H9 (cell line): ENCODE data around the gene TRIB2. TPM values are rescaled to one million over a fixed set of nuclear protein-coding genes. Genes with fewer than 3 reads are reported as not detected.

Experiments used
- DNase-seq: peaks from one replicate; pipeline ENCODE4 v3.0.0-alpha.2; 2017
- H2AFZ ChIP-seq: one replicate; pipeline ENCODE4 v1.6.1; 2013; ENCODE audit warnings: mild to moderate bottlenecking, low read length, control low read depth, moderate library complexity
- H2AK5ac ChIP-seq: 2 replicates; pipeline ENCODE4 v1.6.1; 2013; ENCODE audit warnings: low read length, control low read depth, mixed read lengths; ENCODE audit not compliant: insufficient read length
- H2BK120ac ChIP-seq: one replicate; pipeline ENCODE4 v1.6.1; 2013; ENCODE audit warnings: low read depth, mild to moderate bottlenecking, low read length, control low read depth, inconsistent platforms; ENCODE audit not compliant: poor library complexity, severe bottlenecking
- H2BK12ac ChIP-seq: 2 replicates; pipeline ENCODE4 v1.6.1; 2013; ENCODE audit warnings: low read length, control low read depth, mixed read lengths, low read depth; ENCODE audit not compliant: insufficient read length
- H2BK15ac ChIP-seq: 2 replicates; pipeline ENCODE4 v1.6.1; 2013; ENCODE audit warnings: low read depth, low read length, control low read depth
- H2BK20ac ChIP-seq: one replicate; pipeline ENCODE4 v1.6.1; 2013; ENCODE audit warnings: low read depth, mild to moderate bottlenecking, low read length, control low read depth, inconsistent platforms; ENCODE audit not compliant: poor library complexity, severe bottlenecking
- H2BK5ac ChIP-seq: 2 replicates; pipeline ENCODE4 v1.6.1; 2013; ENCODE audit warnings: low read length, control low read depth, mixed read lengths; ENCODE audit not compliant: insufficient read length
- H3K14ac ChIP-seq: 2 replicates; pipeline ENCODE4 v1.6.1; 2013; ENCODE audit warnings: low read length, control low read depth; ENCODE audit not compliant: insufficient read depth
- H3K18ac ChIP-seq: 2 replicates; pipeline ENCODE4 v1.6.1; 2013; ENCODE audit warnings: low read depth, mild to moderate bottlenecking, mixed read lengths, low read length, control low read depth; ENCODE audit not compliant: insufficient read length
- H3K23ac ChIP-seq: 2 replicates; pipeline ENCODE4 v1.6.1; 2013; ENCODE audit warnings: low read length, control low read depth, mixed read lengths, low read depth; ENCODE audit not compliant: insufficient read length
- H3K23me2 ChIP-seq: 2 replicates; pipeline ENCODE4 v1.6.1; 2013; ENCODE audit warnings: low read depth, mild to moderate bottlenecking, mixed read lengths, low read length, control low read depth; ENCODE audit not compliant: insufficient read length, poor library complexity, severe bottlenecking
- H3K27ac ChIP-seq: 2 replicates; pipeline ENCODE4 v1.5.1; 2013; ENCODE audit warnings: low read length, control low read depth, mixed read lengths, low read depth; ENCODE audit not compliant: insufficient read length
- H3K27me3 ChIP-seq: 2 replicates; pipeline ENCODE4 v1.6.1; 2013; ENCODE audit warnings: low read length, control low read depth, inconsistent platforms; ENCODE audit not compliant: insufficient read depth
- H3K4ac ChIP-seq: 2 replicates; pipeline ENCODE4 v1.6.1; 2013; ENCODE audit warnings: low read depth, mild to moderate bottlenecking, control low read depth, inconsistent platforms, low read length, moderate library complexity
- H3K4me1 ChIP-seq: 2 replicates; pipeline ENCODE4 v1.6.1; 2013; ENCODE audit warnings: low read length, control low read depth, inconsistent platforms; ENCODE audit not compliant: insufficient read depth
- H3K4me2 ChIP-seq: 2 replicates; pipeline ENCODE4 v1.6.1; 2013; ENCODE audit warnings: low read length, control low read depth, mixed read lengths; ENCODE audit not compliant: insufficient read length, insufficient read depth
- H3K56ac ChIP-seq: 2 replicates; pipeline ENCODE4 v1.6.1; 2013; ENCODE audit warnings: low read depth, mild to moderate bottlenecking, mixed read lengths, low read length, control low read depth; ENCODE audit not compliant: insufficient read length
- H3K79me1 ChIP-seq: 2 replicates; pipeline ENCODE4 v1.6.1; 2013; ENCODE audit warnings: low read depth, mild to moderate bottlenecking, moderate library complexity, low read length, control low read depth, inconsistent platforms; ENCODE audit not compliant: insufficient read depth, poor library complexity, severe bottlenecking
- H3K79me2 ChIP-seq: 2 replicates; pipeline ENCODE4 v1.6.1; 2013; ENCODE audit warnings: low read length, control low read depth, inconsistent platforms; ENCODE audit not compliant: insufficient read depth
- H3K9ac ChIP-seq: 2 replicates; pipeline ENCODE4 v1.6.1; 2013; ENCODE audit warnings: low read length, control low read depth, mixed read lengths; ENCODE audit not compliant: insufficient read length; ENCODE audit errors: extremely low read depth
- H3K9me3 ChIP-seq: one replicate; pipeline ENCODE4 v1.6.1; 2013; ENCODE audit warnings: low read depth, low read length, inconsistent platforms; ENCODE audit not compliant: control insufficient read depth
- H3T11ph ChIP-seq: one replicate; pipeline ENCODE4 v1.6.1; 2013; ENCODE audit warnings: mild to moderate bottlenecking, low read length, control low read depth, inconsistent platforms
- H4K20me1 ChIP-seq: one replicate; pipeline ENCODE4 v1.6.1; 2013; ENCODE audit not compliant: control insufficient read depth, insufficient read length, insufficient read depth
- H4K5ac ChIP-seq: 2 replicates; pipeline ENCODE4 v1.6.1; 2013; ENCODE audit warnings: low read depth, mild to moderate bottlenecking, mixed read lengths, low read length, control low read depth; ENCODE audit not compliant: insufficient read length
- H4K8ac ChIP-seq: replicated peaks from 2 replicates; pipeline ENCODE4 v1.6.1; 2013; ENCODE audit warnings: low read length, control low read depth, mixed read lengths, low read depth; ENCODE audit not compliant: insufficient read length
- H4K91ac ChIP-seq: 2 replicates; pipeline ENCODE4 v1.6.1; 2013; ENCODE audit warnings: low read depth, mild to moderate bottlenecking, moderate library complexity, mixed read lengths, low read length, control low read depth; ENCODE audit not compliant: insufficient read length
- H3K27ac Mint-ChIP-seq, 3 experiments: 2 replicates in 2 of 3; 3 replicates in 1 of 3; pipeline ENCODE4 v1.8.0; 2020 to 2021; ENCODE audit warnings: mixed read lengths in 3 of 3, mild to moderate bottlenecking in 1 of 3, moderate library complexity in 1 of 3
- H3K27me3 Mint-ChIP-seq: 2 replicates; pipeline ENCODE4 v1.8.0; 2021; ENCODE audit warnings: low read depth, mild to moderate bottlenecking, moderate library complexity, mixed read lengths
- H3K36me3 Mint-ChIP-seq, 3 experiments: 2 replicates in 2 of 3; 3 replicates in 1 of 3; pipeline ENCODE4 v1.8.0; 2020 to 2021; ENCODE audit warnings: low read depth in 3 of 3, mixed read lengths in 3 of 3; ENCODE audit not compliant: insufficient read depth in 1 of 3
- H3K4me1 Mint-ChIP-seq, 2 experiments: 2 replicates each; pipeline ENCODE4 v1.8.0; 2020; ENCODE audit warnings: mixed read lengths in 2 of 2
- H3K4me3 Mint-ChIP-seq, 2 experiments: 2 replicates in 1 of 2; 3 replicates in 1 of 2; pipeline ENCODE4 v1.8.0; 2020 to 2021; ENCODE audit warnings: mild to moderate bottlenecking in 2 of 2, mixed read lengths in 2 of 2, moderate library complexity in 1 of 2
- H3K9me3 Mint-ChIP-seq, 2 experiments: 2 replicates in 1 of 2; 3 replicates in 1 of 2; pipeline ENCODE4 v1.8.0; 2020; ENCODE audit warnings: mild to moderate bottlenecking in 2 of 2, mixed read lengths in 2 of 2, moderate library complexity in 1 of 2
- WGBS: extraction: QIAGEN DNeasy Blood & Tissue Kit; methylation state at CpG from one replicate; pipeline ENCODE4 v1.1.7; 2013; ENCODE audit warnings: missing lambda C conversion rate, low lambda C conversion rate, mixed read lengths; ENCODE audit not compliant: insufficient read length; ENCODE audit errors: extremely low coverage; 5-methylcytosine and 5-hydroxymethylcytosine counted together
- total RNA-seq: library from RNA; stranded (reverse); gene quantifications from 2 replicates; pipeline ENCODE4 v1.2.1, GENCODE V29; 2021
- TF ChIP-seq, protein P1 (sequence below): fragments of 200-600 bp; sonication (generic); conservative IDR thresholded peaks from 3 replicates; pipeline ENCODE4 v1.8.0; 2021; ENCODE audit warnings: antibody characterized with exemption, mild to moderate bottlenecking

TRIB2 gene
- total RNA-seq, 1 experiment from 2014 or later: 41.9 TPM

DNA sequence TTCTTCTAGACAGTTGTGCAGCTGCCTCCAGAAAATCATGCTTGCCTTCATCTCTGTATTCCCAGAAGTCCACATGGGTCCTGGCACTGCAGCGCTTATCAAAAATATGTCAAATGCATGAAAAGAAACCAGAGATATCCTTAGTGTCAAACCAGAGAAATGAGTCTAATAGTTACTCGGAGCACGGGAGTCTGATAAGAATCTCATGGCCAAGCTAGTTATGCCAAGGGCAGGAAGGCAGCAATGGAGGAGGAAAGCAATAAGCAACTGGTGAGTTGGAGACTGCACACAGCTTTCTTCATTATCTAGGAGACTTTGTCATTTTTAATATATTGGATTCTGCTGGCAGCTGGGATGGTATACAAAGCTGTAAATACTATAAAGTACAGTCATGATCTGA, 38.6 kb downstream of the TRIB2 start:
- Histone ChIP-seq H2BK20ac (no peak overlapping the region), H3K4ac (no peak overlapping the region), H4K91ac (no peak overlapping the region), H3K9me3 (no peaks in the 10 kb centered on the region), H2AK5ac (no peak overlapping the region), H3K4me1 (peaks cover 10% of the 10 kb centered on the region), H3K79me2 (no peaks in the 10 kb centered on the region), H3K14ac (no peak overlapping the region), H2AFZ (no peak overlapping the region), H3T11ph (no peak overlapping the region), H3K27me3 (no peaks in the 10 kb centered on the region), H4K8ac (no peak overlapping the region), H2BK120ac (no peak overlapping the region), H3K23me2 (no peaks in the 10 kb centered on the region), H2BK15ac (no peak overlapping the region), H3K27ac (no peak overlapping the region), H2BK5ac (no peak overlapping the region), H3K18ac (no peak overlapping the region), H3K23ac (no peak overlapping the region), H3K4me2 (no peak overlapping the region), H4K5ac (no peak overlapping the region), H4K20me1 (no peaks in the 10 kb centered on the region), H3K79me1 (no peaks in the 10 kb centered on the region), H3K56ac (no peak overlapping the region), H2BK12ac (no peak overlapping the region), H3K9ac (no peak overlapping the region)
- Mint-ChIP-seq H3K4me1 (peaks cover 25 to 32% of the 10 kb centered on the region in 2 experiments), H3K36me3 (no peaks in the 10 kb centered on the region), H3K9me3 (no peaks in the 10 kb centered on the region), H3K4me3 (no peak overlapping the region), H3K27ac (no peak overlapping the region), H3K27me3 (no peaks in the 10 kb centered on the region)
- no peak for DNase-seq
- WGBS: no CpG with 5 or more reads among the region's 3 CpGs
- TF ChIP-seq, protein P1, sequence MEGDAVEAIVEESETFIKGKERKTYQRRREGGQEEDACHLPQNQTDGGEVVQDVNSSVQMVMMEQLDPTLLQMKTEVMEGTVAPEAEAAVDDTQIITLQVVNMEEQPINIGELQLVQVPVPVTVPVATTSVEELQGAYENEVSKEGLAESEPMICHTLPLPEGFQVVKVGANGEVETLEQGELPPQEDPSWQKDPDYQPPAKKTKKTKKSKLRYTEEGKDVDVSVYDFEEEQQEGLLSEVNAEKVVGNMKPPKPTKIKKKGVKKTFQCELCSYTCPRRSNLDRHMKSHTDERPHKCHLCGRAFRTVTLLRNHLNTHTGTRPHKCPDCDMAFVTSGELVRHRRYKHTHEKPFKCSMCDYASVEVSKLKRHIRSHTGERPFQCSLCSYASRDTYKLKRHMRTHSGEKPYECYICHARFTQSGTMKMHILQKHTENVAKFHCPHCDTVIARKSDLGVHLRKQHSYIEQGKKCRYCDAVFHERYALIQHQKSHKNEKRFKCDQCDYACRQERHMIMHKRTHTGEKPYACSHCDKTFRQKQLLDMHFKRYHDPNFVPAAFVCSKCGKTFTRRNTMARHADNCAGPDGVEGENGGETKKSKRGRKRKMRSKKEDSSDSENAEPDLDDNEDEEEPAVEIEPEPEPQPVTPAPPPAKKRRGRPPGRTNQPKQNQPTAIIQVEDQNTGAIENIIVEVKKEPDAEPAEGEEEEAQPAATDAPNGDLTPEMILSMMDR: no peak
